ENCODE results near the gene PARD3.

- no peak for TF ChIP-seq POLR2AphosphoS5 (IDR thresholded peaks at IDR 0.05)
- no peak for TF ChIP-seq POLR2A (IDR thresholded peaks at IDR 0.05)
- TF ChIP-seq, protein P1, sequence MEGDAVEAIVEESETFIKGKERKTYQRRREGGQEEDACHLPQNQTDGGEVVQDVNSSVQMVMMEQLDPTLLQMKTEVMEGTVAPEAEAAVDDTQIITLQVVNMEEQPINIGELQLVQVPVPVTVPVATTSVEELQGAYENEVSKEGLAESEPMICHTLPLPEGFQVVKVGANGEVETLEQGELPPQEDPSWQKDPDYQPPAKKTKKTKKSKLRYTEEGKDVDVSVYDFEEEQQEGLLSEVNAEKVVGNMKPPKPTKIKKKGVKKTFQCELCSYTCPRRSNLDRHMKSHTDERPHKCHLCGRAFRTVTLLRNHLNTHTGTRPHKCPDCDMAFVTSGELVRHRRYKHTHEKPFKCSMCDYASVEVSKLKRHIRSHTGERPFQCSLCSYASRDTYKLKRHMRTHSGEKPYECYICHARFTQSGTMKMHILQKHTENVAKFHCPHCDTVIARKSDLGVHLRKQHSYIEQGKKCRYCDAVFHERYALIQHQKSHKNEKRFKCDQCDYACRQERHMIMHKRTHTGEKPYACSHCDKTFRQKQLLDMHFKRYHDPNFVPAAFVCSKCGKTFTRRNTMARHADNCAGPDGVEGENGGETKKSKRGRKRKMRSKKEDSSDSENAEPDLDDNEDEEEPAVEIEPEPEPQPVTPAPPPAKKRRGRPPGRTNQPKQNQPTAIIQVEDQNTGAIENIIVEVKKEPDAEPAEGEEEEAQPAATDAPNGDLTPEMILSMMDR (IDR thresholded peaks at IDR 0.05) = no peak
- no peak for TF ChIP-seq EP300 (IDR thresholded peaks at IDR 0.05)
These were observed 261.3 kb downstream of the PARD3 start for GRCh38 chr10:34553747-34554146.
